ENCODE data around the gene ANXA6. TPM values are rescaled to one million over a fixed set of nuclear protein-coding genes. Genes with fewer than 3 reads are reported as not detected.
A peak's percentile ranks its signal among the peaks of the same experiment; 100 is the strongest.

Gene ANXA6
- total and polyA plus RNA-seq, 10 of the 15 experiments (the other 5 are each of a cell fraction or from before 2014, with no cell fraction given) = 44.0 to 571 (median 465) TPM

- SMC1A ChIA-PET (ENCODE audit: uncharacterized antibody, unreplicated experiment) = interaction anchor here (0.8 to 2.0 kb wide), 13 partner anchors 9 to 122 kb away, joined by 3 to 20 read pairs (median 5); partner anchors contain the start of gene TNIP1
- no peak for DNase-seq (ENCODE audit: low read depth, low spot score)
- POLR2A ChIA-PET = interaction anchor here (0.5 to 8.2 kb wide), 17 partner anchors 13 to 681 kb away, joined by 3 to 222 read pairs (median 3); partner anchors contain the start of genes ANXA6, CD74, GM2A and TNIP1
- TF ChIP-seq CBFB (IDR thresholded peaks at IDR 0.05; ENCODE audit: low read depth) (no peak), SMARCA5 (IDR thresholded peaks at IDR 0.05) (peak; percentile 9; the same call in 1 of the 2 replicates), CEBPB (IDR thresholded peaks at IDR 0.05; ENCODE audit: borderline replicate concordance in 1 of 2, low read depth in 2 of 2, low read length in 2 of 2) (peak in 1 of 2 experiments; percentile 58; a peak in 2 of 4 replicates)
- in situ Hi-C loops (cut with MboI) = no loop called here
- Histone ChIP-seq H3K27me3 (replicated peaks in 1 of 2; ENCODE audit: control insufficient read depth in 2 of 2, insufficient read depth in 2 of 2, low read length in 1 of 2) (no peaks in the 10 kb centered on the region), H4K20me1 (ENCODE audit: control insufficient read depth, insufficient read depth) (no peaks in the 10 kb centered on the region), H3K27ac (ENCODE audit: control insufficient read depth, insufficient read depth) (peak overlapping the region; percentile 98), H3K79me2 (ENCODE audit: control insufficient read depth, insufficient read depth, low read length) (peaks cover 16% of the 10 kb centered on the region), H3K36me3 (ENCODE audit: control insufficient read depth in 2 of 2, insufficient read depth in 2 of 2, low read length in 1 of 2) (peaks cover 0 to 7% of the 10 kb centered on the region in 2 experiments; a peak in 2 of 4 replicates), H3K9ac (ENCODE audit: control insufficient read depth, insufficient read depth, low read length) (peak overlapping the region; percentile 69), H3K9me3 (replicated peaks; ENCODE audit: control insufficient read depth, insufficient read depth, low read length) (no peaks in the 10 kb centered on the region), H3K4me1 (ENCODE audit: control insufficient read depth, insufficient read depth, low read length) (peaks cover 59% of the 10 kb centered on the region), H2AFZ (ENCODE audit: control insufficient read depth, low read depth, low read length) (no peak overlapping the region), H3K4me3 (peak overlapping the region; percentile 53), H3K4me2 (ENCODE audit: control insufficient read depth, insufficient read depth) (peak overlapping the region; percentile 87)
- 31% methylated on average over 2 of the region's 2 CpGs for WGBS (ENCODE audit: insufficient coverage, insufficient replicate concordance, low lambda C conversion rate, missing lambda C conversion rate)
- CTCF ChIA-PET = interaction anchor here (0.9 to 2.1 kb wide), 9 partner anchors 11 to 145 kb away, joined by 3 to 19 read pairs (median 3); partner anchors contain the start of gene TNIP1
- RAD21 ChIA-PET (ENCODE audit: unreplicated experiment) = interaction anchor here (0.8 to 1.8 kb wide), 6 partner anchors 11 to 72 kb away, joined by 3 to 21 read pairs (median 4); no protein-coding TSS in a partner anchor
- BruUV-seq (replicated peaks) = no TSS peak
- intact Hi-C loops (cut with micrococcal nuclease; ENCODE audit: unreplicated experiment) = no loop called here
- no peak for FAIRE-seq
- ATAC-seq = peak; percentile 2; the same call in 2 of the 3 replicates
Measured at GRCh38 chr5:151093476-151093889, 64.1 kb downstream of the ANXA6 start.

GRCh38 chr5:151092762-151093161 lies 64.8 kb downstream of the ANXA6 start:
- CTCF ChIA-PET = interaction anchor here (0.9 to 2.1 kb wide), 7 partner anchors 10 to 41 kb away, joined by 3 to 19 read pairs (median 3); partner anchors contain the start of gene TNIP1
- 0 out of 2 replicates have a peak overlapping the region, but pooled peaks have one; percentile 17 for H3K9ac ChIP-seq (ENCODE audit: control insufficient read depth, insufficient read depth, low read length)
- H3K36me3 ChIP-seq (ENCODE audit: control insufficient read depth in 2 of 2, insufficient read depth in 2 of 2, low read length in 1 of 2) = peaks cover 0 to 6% of the 10 kb centered on the region in 2 experiments; a peak in 2 of 4 replicates
- no TSS peak for BruUV-seq (replicated peaks)
- in situ Hi-C loops (cut with MboI) = no loop called here
- POLR2A ChIA-PET = interaction anchor here (0.7 to 8.2 kb wide), 9 partner anchors 12 to 680 kb away, joined by 3 to 222 read pairs (median 4); partner anchors contain the start of genes ANXA6, CD74, GM2A and TNIP1
- DNase-seq (ENCODE audit: low read depth, low spot score) = no peak
- WGBS (ENCODE audit: insufficient coverage, insufficient replicate concordance, low lambda C conversion rate, missing lambda C conversion rate) = 91% methylated on average over 2 of the region's 2 CpGs
- H3K4me3 ChIP-seq = no peak overlapping the region
- peaks cover 53% of the 10 kb centered on the region for H3K4me1 ChIP-seq (ENCODE audit: control insufficient read depth, insufficient read depth, low read length)
- no peak overlapping the region for H2AFZ ChIP-seq (ENCODE audit: control insufficient read depth, low read depth, low read length)
- no peak overlapping the region for H3K27ac ChIP-seq (ENCODE audit: control insufficient read depth, insufficient read depth)
- FAIRE-seq = no peak
- RAD21 ChIA-PET (ENCODE audit: unreplicated experiment) = interaction anchor here (0.8 to 1.8 kb wide), 6 partner anchors 10 to 72 kb away, joined by 3 to 21 read pairs (median 4); no protein-coding TSS in a partner anchor
- ATAC-seq = peak; percentile 6
- TF ChIP-seq POLR2A (IDR thresholded peaks at IDR 0.05; ENCODE audit: low read depth, low read length) (0 out of 2 replicates have a peak, but pooled peaks have one; percentile 18), SIX5 (IDR thresholded peaks at IDR 0.05; ENCODE audit: low read depth, low read length, severe bottlenecking) (no peak)
- SMC1A ChIA-PET (ENCODE audit: uncharacterized antibody, unreplicated experiment) = interaction anchor here (0.8 to 2.0 kb wide), 11 partner anchors 8 to 122 kb away, joined by 3 to 20 read pairs (median 5); partner anchors contain the start of gene TNIP1
- no peak overlapping the region for H3K4me2 ChIP-seq (ENCODE audit: control insufficient read depth, insufficient read depth)
- no peaks in the 10 kb centered on the region for H3K27me3 ChIP-seq (replicated peaks in 1 of 2; ENCODE audit: control insufficient read depth in 2 of 2, insufficient read depth in 2 of 2, low read length in 1 of 2)
- no peaks in the 10 kb centered on the region for H3K9me3 ChIP-seq (replicated peaks; ENCODE audit: control insufficient read depth, insufficient read depth, low read length)
- no peaks in the 10 kb centered on the region for H4K20me1 ChIP-seq (ENCODE audit: control insufficient read depth, insufficient read depth)
- intact Hi-C loops (cut with micrococcal nuclease; ENCODE audit: unreplicated experiment) = no loop called here
- H3K79me2 ChIP-seq (ENCODE audit: control insufficient read depth, insufficient read depth, low read length) = peaks cover 16% of the 10 kb centered on the region
